Neural progenitor cell (in vitro differentiated cells): ENCODE results near the gene NFIA.

ENCODE experiments used
- EZH2phosphoT487 ChIP-seq: fragments of 200-600 bp; sonication (generic); IDR thresholded peaks from 2 replicates; pipeline ENCODE4 v1.6.1; 2017; ENCODE audit warnings: antibody characterized with exemption
- TF ChIP-seq, protein P1 (sequence below): fragments of 200-600 bp; sonication (generic); IDR thresholded peaks from 2 replicates; pipeline ENCODE4 v1.5.1; 2017; ENCODE audit warnings: antibody characterized with exemption, mild to moderate bottlenecking

DNA sequence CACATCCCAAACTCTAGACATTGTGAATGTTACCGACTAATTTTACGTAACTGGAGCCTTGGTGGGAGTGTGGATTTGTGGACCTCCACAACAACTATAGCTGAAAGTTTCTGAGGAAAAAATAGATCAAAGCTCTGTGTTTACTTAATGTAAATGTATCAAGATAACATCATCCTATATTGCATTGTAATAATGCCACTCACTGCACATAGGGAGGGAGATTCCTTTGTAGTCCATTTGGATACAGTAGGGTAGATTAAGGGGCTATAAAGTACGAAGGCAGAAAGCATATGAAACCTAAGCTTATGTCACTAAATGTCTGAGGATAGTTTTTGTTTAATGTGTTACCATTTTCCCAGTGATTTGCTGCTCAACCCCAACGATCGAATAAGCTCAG, 369.2 kb downstream of the NFIA start:
- TF ChIP-seq, protein P1, sequence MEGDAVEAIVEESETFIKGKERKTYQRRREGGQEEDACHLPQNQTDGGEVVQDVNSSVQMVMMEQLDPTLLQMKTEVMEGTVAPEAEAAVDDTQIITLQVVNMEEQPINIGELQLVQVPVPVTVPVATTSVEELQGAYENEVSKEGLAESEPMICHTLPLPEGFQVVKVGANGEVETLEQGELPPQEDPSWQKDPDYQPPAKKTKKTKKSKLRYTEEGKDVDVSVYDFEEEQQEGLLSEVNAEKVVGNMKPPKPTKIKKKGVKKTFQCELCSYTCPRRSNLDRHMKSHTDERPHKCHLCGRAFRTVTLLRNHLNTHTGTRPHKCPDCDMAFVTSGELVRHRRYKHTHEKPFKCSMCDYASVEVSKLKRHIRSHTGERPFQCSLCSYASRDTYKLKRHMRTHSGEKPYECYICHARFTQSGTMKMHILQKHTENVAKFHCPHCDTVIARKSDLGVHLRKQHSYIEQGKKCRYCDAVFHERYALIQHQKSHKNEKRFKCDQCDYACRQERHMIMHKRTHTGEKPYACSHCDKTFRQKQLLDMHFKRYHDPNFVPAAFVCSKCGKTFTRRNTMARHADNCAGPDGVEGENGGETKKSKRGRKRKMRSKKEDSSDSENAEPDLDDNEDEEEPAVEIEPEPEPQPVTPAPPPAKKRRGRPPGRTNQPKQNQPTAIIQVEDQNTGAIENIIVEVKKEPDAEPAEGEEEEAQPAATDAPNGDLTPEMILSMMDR = no peak
- no peak for TF ChIP-seq EZH2phosphoT487
